COLO668 (cell line): ENCODE results near the gene ENPP6.

ENCODE experiments used
- DNase-seq: peaks from one replicate; lab custom pipeline; 2025; ENCODE audit not compliant: unreplicated experiment; lab: John Stamatoyannopoulos, UW

ENPP6 gene

GRCh38 chr4:184217634-184218033, at the start of gene ENPP6:
Gene ENPP6, minus strand, starts transcription at chr4:184217873. Its CDS starts 54 bp downstream, at chr4:184217819.
- no peak for DNase-seq

- no peak for DNase-seq
These were observed 49.5 kb upstream of the ENPP6 start for GRCh38 chr4:184267206-184267608.

- DNase-seq = no peak
These were observed 48.1 kb upstream of the ENPP6 start for GRCh38 chr4:184265546-184266351.

GRCh38 chr4:184263910-184264732, 46.4 kb upstream of the ENPP6 start:
- DNase-seq = peak; percentile 94

- no peak for DNase-seq
These were observed 45.8 kb upstream of the ENPP6 start for GRCh38 chr4:184263461-184263860.

GRCh38 chr4:184262901-184263300, 45.2 kb upstream of the ENPP6 start:
- DNase-seq = no peak

GRCh38 chr4:184261246-184261645, 43.6 kb upstream of the ENPP6 start:
- DNase-seq = no peak

GRCh38 chr4:184259866-184260265, 42.2 kb upstream of the ENPP6 start:
- no peak for DNase-seq

- no peak for DNase-seq
These were observed 41.4 kb upstream of the ENPP6 start for GRCh38 chr4:184259081-184259480.

GRCh38 chr4:184255871-184256642, 38.4 kb upstream of the ENPP6 start:
- DNase-seq = no peak

GRCh38 chr4:184255361-184255760, 37.7 kb upstream of the ENPP6 start:
- no peak for DNase-seq

GRCh38 chr4:184253072-184253420, 35.4 kb upstream of the ENPP6 start:
- no peak for DNase-seq

- DNase-seq = no peak
These were observed 34.7 kb upstream of the ENPP6 start for GRCh38 chr4:184252136-184253071.

- DNase-seq = no peak
These were observed 34.0 kb upstream of the ENPP6 start for GRCh38 chr4:184251670-184251980.

GRCh38 chr4:184250795-184251669, 33.4 kb upstream of the ENPP6 start:
- DNase-seq = no peak

GRCh38 chr4:184248216-184248615, 30.5 kb upstream of the ENPP6 start:
- no peak for DNase-seq

GRCh38 chr4:184247421-184247820, 29.7 kb upstream of the ENPP6 start:
- no peak for DNase-seq

- no peak for DNase-seq
These were observed 28.8 kb upstream of the ENPP6 start for GRCh38 chr4:184246426-184246825.

- DNase-seq = no peak
These were observed 20.5 kb upstream of the ENPP6 start for GRCh38 chr4:184238072-184238745.
